H9 (cell line): ENCODE data around the gene LEPROT. TPM values are rescaled to one million over a fixed set of nuclear protein-coding genes. Genes with fewer than 3 reads are reported as not detected.

Experiments
- DNase-seq: peaks from one replicate; pipeline ENCODE4 v3.0.0-alpha.2; 2017
- H2AFZ ChIP-seq: one replicate; pipeline ENCODE4 v1.6.1; 2013; ENCODE audit warnings: mild to moderate bottlenecking, low read length, control low read depth, moderate library complexity
- H2AK5ac ChIP-seq: 2 replicates; pipeline ENCODE4 v1.6.1; 2013; ENCODE audit warnings: low read length, control low read depth, mixed read lengths; ENCODE audit not compliant: insufficient read length
- H2BK120ac ChIP-seq: one replicate; pipeline ENCODE4 v1.6.1; 2013; ENCODE audit warnings: low read depth, mild to moderate bottlenecking, low read length, control low read depth, inconsistent platforms; ENCODE audit not compliant: poor library complexity, severe bottlenecking
- H2BK12ac ChIP-seq: 2 replicates; pipeline ENCODE4 v1.6.1; 2013; ENCODE audit warnings: low read length, control low read depth, mixed read lengths, low read depth; ENCODE audit not compliant: insufficient read length
- H2BK15ac ChIP-seq: 2 replicates; pipeline ENCODE4 v1.6.1; 2013; ENCODE audit warnings: low read depth, low read length, control low read depth
- H2BK20ac ChIP-seq: one replicate; pipeline ENCODE4 v1.6.1; 2013; ENCODE audit warnings: low read depth, mild to moderate bottlenecking, low read length, control low read depth, inconsistent platforms; ENCODE audit not compliant: poor library complexity, severe bottlenecking
- H2BK5ac ChIP-seq: 2 replicates; pipeline ENCODE4 v1.6.1; 2013; ENCODE audit warnings: low read length, control low read depth, mixed read lengths; ENCODE audit not compliant: insufficient read length
- H3K14ac ChIP-seq: 2 replicates; pipeline ENCODE4 v1.6.1; 2013; ENCODE audit warnings: low read length, control low read depth; ENCODE audit not compliant: insufficient read depth
- H3K18ac ChIP-seq: 2 replicates; pipeline ENCODE4 v1.6.1; 2013; ENCODE audit warnings: low read depth, mild to moderate bottlenecking, mixed read lengths, low read length, control low read depth; ENCODE audit not compliant: insufficient read length
- H3K23ac ChIP-seq: 2 replicates; pipeline ENCODE4 v1.6.1; 2013; ENCODE audit warnings: low read length, control low read depth, mixed read lengths, low read depth; ENCODE audit not compliant: insufficient read length
- H3K23me2 ChIP-seq: 2 replicates; pipeline ENCODE4 v1.6.1; 2013; ENCODE audit warnings: low read depth, mild to moderate bottlenecking, mixed read lengths, low read length, control low read depth; ENCODE audit not compliant: insufficient read length, poor library complexity, severe bottlenecking
- H3K27ac ChIP-seq: 2 replicates; pipeline ENCODE4 v1.5.1; 2013; ENCODE audit warnings: low read length, control low read depth, mixed read lengths, low read depth; ENCODE audit not compliant: insufficient read length
- H3K27me3 ChIP-seq: 2 replicates; pipeline ENCODE4 v1.6.1; 2013; ENCODE audit warnings: low read length, control low read depth, inconsistent platforms; ENCODE audit not compliant: insufficient read depth
- H3K4ac ChIP-seq: 2 replicates; pipeline ENCODE4 v1.6.1; 2013; ENCODE audit warnings: low read depth, mild to moderate bottlenecking, control low read depth, inconsistent platforms, low read length, moderate library complexity
- H3K4me1 ChIP-seq: 2 replicates; pipeline ENCODE4 v1.6.1; 2013; ENCODE audit warnings: low read length, control low read depth, inconsistent platforms; ENCODE audit not compliant: insufficient read depth
- H3K4me2 ChIP-seq: 2 replicates; pipeline ENCODE4 v1.6.1; 2013; ENCODE audit warnings: low read length, control low read depth, mixed read lengths; ENCODE audit not compliant: insufficient read length, insufficient read depth
- H3K56ac ChIP-seq: 2 replicates; pipeline ENCODE4 v1.6.1; 2013; ENCODE audit warnings: low read depth, mild to moderate bottlenecking, mixed read lengths, low read length, control low read depth; ENCODE audit not compliant: insufficient read length
- H3K79me1 ChIP-seq: 2 replicates; pipeline ENCODE4 v1.6.1; 2013; ENCODE audit warnings: low read depth, mild to moderate bottlenecking, moderate library complexity, low read length, control low read depth, inconsistent platforms; ENCODE audit not compliant: insufficient read depth, poor library complexity, severe bottlenecking
- H3K79me2 ChIP-seq: 2 replicates; pipeline ENCODE4 v1.6.1; 2013; ENCODE audit warnings: low read length, control low read depth, inconsistent platforms; ENCODE audit not compliant: insufficient read depth
- H3K9ac ChIP-seq: 2 replicates; pipeline ENCODE4 v1.6.1; 2013; ENCODE audit warnings: low read length, control low read depth, mixed read lengths; ENCODE audit not compliant: insufficient read length; ENCODE audit errors: extremely low read depth
- H3K9me3 ChIP-seq: one replicate; pipeline ENCODE4 v1.6.1; 2013; ENCODE audit warnings: low read depth, low read length, inconsistent platforms; ENCODE audit not compliant: control insufficient read depth
- H3T11ph ChIP-seq: one replicate; pipeline ENCODE4 v1.6.1; 2013; ENCODE audit warnings: mild to moderate bottlenecking, low read length, control low read depth, inconsistent platforms
- H4K20me1 ChIP-seq: one replicate; pipeline ENCODE4 v1.6.1; 2013; ENCODE audit not compliant: control insufficient read depth, insufficient read length, insufficient read depth
- H4K5ac ChIP-seq: 2 replicates; pipeline ENCODE4 v1.6.1; 2013; ENCODE audit warnings: low read depth, mild to moderate bottlenecking, mixed read lengths, low read length, control low read depth; ENCODE audit not compliant: insufficient read length
- H4K8ac ChIP-seq: replicated peaks from 2 replicates; pipeline ENCODE4 v1.6.1; 2013; ENCODE audit warnings: low read length, control low read depth, mixed read lengths, low read depth; ENCODE audit not compliant: insufficient read length
- H4K91ac ChIP-seq: 2 replicates; pipeline ENCODE4 v1.6.1; 2013; ENCODE audit warnings: low read depth, mild to moderate bottlenecking, moderate library complexity, mixed read lengths, low read length, control low read depth; ENCODE audit not compliant: insufficient read length
- H3K27ac Mint-ChIP-seq, 3 experiments: 2 replicates in 2 of 3; 3 replicates in 1 of 3; pipeline ENCODE4 v1.8.0; 2020 to 2021; ENCODE audit warnings: mixed read lengths in 3 of 3, mild to moderate bottlenecking in 1 of 3, moderate library complexity in 1 of 3
- H3K27me3 Mint-ChIP-seq: 2 replicates; pipeline ENCODE4 v1.8.0; 2021; ENCODE audit warnings: low read depth, mild to moderate bottlenecking, moderate library complexity, mixed read lengths
- H3K36me3 Mint-ChIP-seq, 3 experiments: 2 replicates in 2 of 3; 3 replicates in 1 of 3; pipeline ENCODE4 v1.8.0; 2020 to 2021; ENCODE audit warnings: low read depth in 3 of 3, mixed read lengths in 3 of 3; ENCODE audit not compliant: insufficient read depth in 1 of 3
- H3K4me1 Mint-ChIP-seq, 2 experiments: 2 replicates each; pipeline ENCODE4 v1.8.0; 2020; ENCODE audit warnings: mixed read lengths in 2 of 2
- H3K4me3 Mint-ChIP-seq, 2 experiments: 2 replicates in 1 of 2; 3 replicates in 1 of 2; pipeline ENCODE4 v1.8.0; 2020 to 2021; ENCODE audit warnings: mild to moderate bottlenecking in 2 of 2, mixed read lengths in 2 of 2, moderate library complexity in 1 of 2
- H3K9me3 Mint-ChIP-seq, 2 experiments: 2 replicates in 1 of 2; 3 replicates in 1 of 2; pipeline ENCODE4 v1.8.0; 2020; ENCODE audit warnings: mild to moderate bottlenecking in 2 of 2, mixed read lengths in 2 of 2, moderate library complexity in 1 of 2
- WGBS: extraction: QIAGEN DNeasy Blood & Tissue Kit; methylation state at CpG from one replicate; pipeline ENCODE4 v1.1.7; 2013; ENCODE audit warnings: missing lambda C conversion rate, low lambda C conversion rate, mixed read lengths; ENCODE audit not compliant: insufficient read length; ENCODE audit errors: extremely low coverage; 5-methylcytosine and 5-hydroxymethylcytosine counted together
- total RNA-seq: library from RNA; stranded (reverse); gene quantifications from 2 replicates; pipeline ENCODE4 v1.2.1, GENCODE V29; 2021
- TF ChIP-seq, protein P1 (sequence below): fragments of 200-600 bp; sonication (generic); conservative IDR thresholded peaks from 3 replicates; pipeline ENCODE4 v1.8.0; 2021; ENCODE audit warnings: antibody characterized with exemption, mild to moderate bottlenecking

Gene LEPROT
- total RNA-seq, 1 experiment from 2014 or later, result 32.6 TPM

DNA sequence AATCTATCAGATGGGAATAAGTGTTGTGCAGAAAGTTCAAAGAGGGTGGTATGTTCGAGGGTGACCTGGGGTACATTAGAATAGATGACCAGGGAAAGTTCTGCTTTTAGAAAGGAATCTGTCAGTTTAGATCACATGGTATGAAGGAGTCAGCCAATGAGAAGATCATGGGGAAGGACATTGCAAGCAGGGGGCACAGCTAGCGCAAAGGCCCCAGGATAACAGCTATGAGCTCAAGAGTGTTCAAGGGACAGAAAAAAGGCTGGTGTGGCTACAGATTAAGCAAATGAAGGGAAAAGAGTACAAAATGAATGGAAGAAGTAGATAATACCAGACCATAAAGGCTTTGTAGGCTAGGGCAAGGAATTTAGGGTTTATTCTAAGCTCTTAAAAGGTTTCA lies 8.6 kb downstream of the LEPROT start:
- H3K27ac ChIP-seq, result no peak overlapping the region

More for the DNA sequence above, 8.6 kb downstream of the LEPROT start:
- Mint-ChIP-seq H3K36me3 (peaks cover 9 to 35% (median 26%) of the 10 kb centered on the region in 3 experiments; a peak in 6 of 7 replicates), H3K27me3 (no peaks in the 10 kb centered on the region), H3K4me1 (peaks cover 51 to 62% of the 10 kb centered on the region in 2 experiments), H3K27ac (peak overlapping the region in 1 of 3 experiments; percentile 59; a peak in 3 of 7 replicates), H3K4me3 (no peak overlapping the region), H3K9me3 (no peaks in the 10 kb centered on the region)
- Histone ChIP-seq H2AFZ (no peak overlapping the region), H3K27me3 (no peaks in the 10 kb centered on the region), H3K9ac (no peak overlapping the region), H3K23ac (no peak overlapping the region), H3K79me2 (no peaks in the 10 kb centered on the region; the same call in 1 of the 2 replicates), H4K20me1 (no peaks in the 10 kb centered on the region), H3K4me2 (no peak overlapping the region), H3K18ac (no peak overlapping the region), H2BK20ac (no peak overlapping the region), H3T11ph (no peak overlapping the region), H2AK5ac (no peak overlapping the region), H2BK120ac (no peak overlapping the region), H3K4me1 (peaks cover 10% of the 10 kb centered on the region; the same call in 1 of the 2 replicates), H3K14ac (no peak overlapping the region), H4K91ac (no peak overlapping the region), H3K23me2 (no peaks in the 10 kb centered on the region), H4K8ac (no peak overlapping the region), H2BK5ac (no peak overlapping the region), H3K4ac (no peak overlapping the region), H3K56ac (no peak overlapping the region), H3K9me3 (no peaks in the 10 kb centered on the region), H2BK15ac (no peak overlapping the region), H3K79me1 (no peaks in the 10 kb centered on the region), H4K5ac (no peak overlapping the region), H2BK12ac (no peak overlapping the region)
- DNase-seq, result no peak
- TF ChIP-seq, protein P1, sequence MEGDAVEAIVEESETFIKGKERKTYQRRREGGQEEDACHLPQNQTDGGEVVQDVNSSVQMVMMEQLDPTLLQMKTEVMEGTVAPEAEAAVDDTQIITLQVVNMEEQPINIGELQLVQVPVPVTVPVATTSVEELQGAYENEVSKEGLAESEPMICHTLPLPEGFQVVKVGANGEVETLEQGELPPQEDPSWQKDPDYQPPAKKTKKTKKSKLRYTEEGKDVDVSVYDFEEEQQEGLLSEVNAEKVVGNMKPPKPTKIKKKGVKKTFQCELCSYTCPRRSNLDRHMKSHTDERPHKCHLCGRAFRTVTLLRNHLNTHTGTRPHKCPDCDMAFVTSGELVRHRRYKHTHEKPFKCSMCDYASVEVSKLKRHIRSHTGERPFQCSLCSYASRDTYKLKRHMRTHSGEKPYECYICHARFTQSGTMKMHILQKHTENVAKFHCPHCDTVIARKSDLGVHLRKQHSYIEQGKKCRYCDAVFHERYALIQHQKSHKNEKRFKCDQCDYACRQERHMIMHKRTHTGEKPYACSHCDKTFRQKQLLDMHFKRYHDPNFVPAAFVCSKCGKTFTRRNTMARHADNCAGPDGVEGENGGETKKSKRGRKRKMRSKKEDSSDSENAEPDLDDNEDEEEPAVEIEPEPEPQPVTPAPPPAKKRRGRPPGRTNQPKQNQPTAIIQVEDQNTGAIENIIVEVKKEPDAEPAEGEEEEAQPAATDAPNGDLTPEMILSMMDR, result no peak
- no CpG with 5 or more reads among the region's 2 CpGs for WGBS
